Tibial artery (tissue), 4 donors: ENCODE results near the gene CNTNAP2.

Experiments
- DNase-seq, 2 donors: peaks; one replicate each; pipeline ENCODE4 v3.0.0-alpha.2; 2019
- H3K27ac ChIP-seq, 2 donors: fragments of 200-600 bp; sonication (generic) in 1 of 2; 1 replicate in 1 of 2; 2 replicates in 1 of 2; pipeline ENCODE4 v1.5.1; 2018 to 2019; ENCODE audit warnings: mild to moderate bottlenecking in 1 of 2
- H3K27me3 ChIP-seq, 2 donors: fragments of 200-600 bp; sonication (generic) in 1 of 2; one replicate each; pipeline versions ENCODE4 v1.5.1 to v1.6.0; 2016 to 2019
- H3K36me3 ChIP-seq, 3 donors: fragments of 200-600 bp; sonication (generic) in 2 of 3; one replicate each; pipeline ENCODE4 v1.5.1; 2016 to 2019; ENCODE audit warnings: mild to moderate bottlenecking in 2 of 3
- H3K4me1 ChIP-seq, 4 donors: fragments of 200-600 bp; sonication (generic) in 2 of 4; 1 replicate in 3 of 4; 2 replicates in 1 of 4; pipeline ENCODE4 v1.5.1; 2016 to 2019
- H3K4me3 ChIP-seq, 2 donors: fragments of 200-600 bp; sonication (generic) in 1 of 2; 1 replicate in 1 of 2; 2 replicates in 1 of 2; pipeline ENCODE4 v1.5.1; 2018 to 2019; ENCODE audit warnings: mild to moderate bottlenecking in 2 of 2
- H3K9me3 ChIP-seq, 3 donors: fragments of 200-600 bp; sonication (generic) in 1 of 3; one replicate each; pipeline ENCODE4 v1.5.1; 2016 to 2019
- intact Hi-C: fragments of 100-400 bp; cut with DNase I; formaldehyde crosslinking; loops from one replicate; pipeline ENCODE4 v1.15.0; 2023; ENCODE audit warnings: low total_unique reads
- TF ChIP-seq, protein P1 (sequence below), 2 experiments: fragments of 200-600 bp in 1 of 2; fragments of 450-650 bp in 1 of 2; IDR thresholded peaks; one replicate each; pipeline ENCODE4 v1.5.1; 2017 to 2019; ENCODE audit warnings: antibody characterized with exemption in 2 of 2, mild to moderate bottlenecking in 1 of 2, moderate library complexity in 1 of 2

The CNTNAP2 gene

DNA sequence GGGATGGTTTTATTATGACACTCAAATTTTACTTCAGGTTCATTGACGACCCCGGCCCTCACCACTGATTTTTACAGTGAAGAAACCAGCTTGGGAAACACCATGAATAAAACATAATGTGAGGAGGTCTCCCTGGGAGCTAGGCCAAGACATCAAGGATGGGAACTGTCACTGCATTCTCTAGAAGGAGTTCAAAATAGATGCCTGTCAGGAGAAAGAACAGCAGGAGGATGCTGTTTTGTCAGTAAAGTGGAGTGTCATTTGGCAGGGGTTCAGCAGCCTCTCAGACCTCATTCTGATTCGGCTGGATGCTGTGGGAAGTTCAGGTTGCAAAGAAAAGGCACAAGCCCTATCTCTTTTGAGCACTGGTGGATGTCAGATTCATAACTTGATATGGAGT lies 2113.7 kb downstream of the CNTNAP2 start:
- Histone ChIP-seq H3K4me3 (no peak overlapping the region), H3K27me3 (no peaks in the 10 kb centered on the region), H3K36me3 (no peaks in the 10 kb centered on the region), H3K9me3 (no peaks in the 10 kb centered on the region), H3K4me1 (no peaks in the 10 kb centered on the region), H3K27ac (no peak overlapping the region)
- intact Hi-C loops, result no loop called here
- TF ChIP-seq, protein P1, sequence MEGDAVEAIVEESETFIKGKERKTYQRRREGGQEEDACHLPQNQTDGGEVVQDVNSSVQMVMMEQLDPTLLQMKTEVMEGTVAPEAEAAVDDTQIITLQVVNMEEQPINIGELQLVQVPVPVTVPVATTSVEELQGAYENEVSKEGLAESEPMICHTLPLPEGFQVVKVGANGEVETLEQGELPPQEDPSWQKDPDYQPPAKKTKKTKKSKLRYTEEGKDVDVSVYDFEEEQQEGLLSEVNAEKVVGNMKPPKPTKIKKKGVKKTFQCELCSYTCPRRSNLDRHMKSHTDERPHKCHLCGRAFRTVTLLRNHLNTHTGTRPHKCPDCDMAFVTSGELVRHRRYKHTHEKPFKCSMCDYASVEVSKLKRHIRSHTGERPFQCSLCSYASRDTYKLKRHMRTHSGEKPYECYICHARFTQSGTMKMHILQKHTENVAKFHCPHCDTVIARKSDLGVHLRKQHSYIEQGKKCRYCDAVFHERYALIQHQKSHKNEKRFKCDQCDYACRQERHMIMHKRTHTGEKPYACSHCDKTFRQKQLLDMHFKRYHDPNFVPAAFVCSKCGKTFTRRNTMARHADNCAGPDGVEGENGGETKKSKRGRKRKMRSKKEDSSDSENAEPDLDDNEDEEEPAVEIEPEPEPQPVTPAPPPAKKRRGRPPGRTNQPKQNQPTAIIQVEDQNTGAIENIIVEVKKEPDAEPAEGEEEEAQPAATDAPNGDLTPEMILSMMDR (IDR thresholded peaks at IDR 0.05), result no peak
- DNase-seq, result no peak

DNA sequence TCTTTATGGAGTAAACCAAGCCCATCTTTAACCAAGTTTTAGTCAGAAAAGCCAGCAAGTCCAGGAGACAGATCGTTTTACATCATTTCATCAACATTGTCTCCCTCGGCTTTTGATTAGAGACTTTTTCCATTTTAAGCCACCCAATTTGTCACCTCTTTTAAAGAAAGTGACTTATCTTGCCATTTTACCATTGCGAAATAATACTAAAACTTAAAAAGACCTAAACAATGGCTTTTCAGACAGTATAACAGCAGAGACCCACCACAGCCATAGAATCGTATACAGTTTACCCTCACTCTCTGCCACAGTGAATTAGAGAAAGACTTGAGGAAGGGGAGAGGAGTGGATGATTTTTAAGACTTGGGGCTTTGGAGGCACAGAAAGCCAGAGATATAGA lies 2114.3 kb downstream of the CNTNAP2 start:
- no peak overlapping the region for H3K27ac ChIP-seq
- TF ChIP-seq, protein P1 (IDR thresholded peaks at IDR 0.05), result no peak
- H3K4me3 ChIP-seq, result no peak overlapping the region
- H3K4me1 ChIP-seq, result no peaks in the 10 kb centered on the region
- H3K27me3 ChIP-seq, result peaks cover 0 to 1% of the 10 kb centered on the region in 2 donors
- intact Hi-C loops, result no loop called here
- H3K9me3 ChIP-seq, result no peaks in the 10 kb centered on the region
- H3K36me3 ChIP-seq, result no peaks in the 10 kb centered on the region
- DNase-seq, result no peak

DNA sequence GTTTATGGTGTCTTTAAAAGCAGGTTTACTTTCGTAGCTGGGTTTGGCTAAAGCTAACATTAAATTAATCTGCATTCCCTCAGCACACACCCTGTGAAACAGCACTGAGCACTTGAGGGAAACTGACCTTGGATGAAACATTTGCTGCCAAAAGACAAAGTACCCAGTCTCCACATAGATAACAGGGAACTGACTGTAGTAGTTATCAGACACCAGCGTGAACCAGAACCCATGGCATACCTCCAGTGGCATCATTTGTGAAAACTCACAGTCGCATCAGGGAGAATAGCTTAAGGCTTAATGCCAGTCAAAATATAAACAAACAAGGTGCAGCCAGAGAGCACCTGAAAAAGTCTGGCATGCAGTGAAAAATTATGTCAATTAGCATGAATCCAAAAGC lies 2116.2 kb downstream of the CNTNAP2 start:
- H3K36me3 ChIP-seq, result no peaks in the 10 kb centered on the region
- DNase-seq, result no peak
- H3K4me3 ChIP-seq, result no peak overlapping the region
- H3K27ac ChIP-seq, result no peak overlapping the region
- TF ChIP-seq, protein P1 (IDR thresholded peaks at IDR 0.05), result no peak
- intact Hi-C loops, result no loop called here
- no peaks in the 10 kb centered on the region for H3K4me1 ChIP-seq
- H3K27me3 ChIP-seq, result peaks cover 0 to 3% of the 10 kb centered on the region in 2 donors
- H3K9me3 ChIP-seq, result no peaks in the 10 kb centered on the region

DNA sequence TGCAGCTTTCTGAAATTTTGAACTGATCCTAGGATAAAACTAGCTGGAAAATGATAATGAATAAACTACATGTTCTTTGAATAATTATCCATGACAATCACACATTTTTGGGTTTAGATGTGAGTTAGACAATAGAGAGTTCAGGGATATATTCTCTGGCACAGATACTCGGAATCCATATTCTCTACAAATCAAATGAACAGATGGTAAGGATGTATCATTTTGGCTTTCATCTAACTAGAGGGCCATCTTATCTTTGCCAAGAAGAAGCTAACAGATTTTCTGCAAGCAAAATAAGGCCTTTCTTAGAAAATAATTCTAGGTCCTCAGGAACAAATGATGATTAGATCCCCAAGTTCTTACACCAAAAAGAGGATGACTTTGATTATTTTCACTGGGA lies 2118.1 kb downstream of the CNTNAP2 start:
- peaks cover 0 to 3% of the 10 kb centered on the region in 2 donors for H3K27me3 ChIP-seq
- no peaks in the 10 kb centered on the region for H3K36me3 ChIP-seq
- no peaks in the 10 kb centered on the region for H3K9me3 ChIP-seq
- H3K4me3 ChIP-seq, result no peak overlapping the region
- DNase-seq, result no peak
- H3K27ac ChIP-seq, result no peak overlapping the region
- TF ChIP-seq, protein P1 (IDR thresholded peaks at IDR 0.05), result no peak
- intact Hi-C loops, result no loop called here
- no peaks in the 10 kb centered on the region for H3K4me1 ChIP-seq

DNA sequence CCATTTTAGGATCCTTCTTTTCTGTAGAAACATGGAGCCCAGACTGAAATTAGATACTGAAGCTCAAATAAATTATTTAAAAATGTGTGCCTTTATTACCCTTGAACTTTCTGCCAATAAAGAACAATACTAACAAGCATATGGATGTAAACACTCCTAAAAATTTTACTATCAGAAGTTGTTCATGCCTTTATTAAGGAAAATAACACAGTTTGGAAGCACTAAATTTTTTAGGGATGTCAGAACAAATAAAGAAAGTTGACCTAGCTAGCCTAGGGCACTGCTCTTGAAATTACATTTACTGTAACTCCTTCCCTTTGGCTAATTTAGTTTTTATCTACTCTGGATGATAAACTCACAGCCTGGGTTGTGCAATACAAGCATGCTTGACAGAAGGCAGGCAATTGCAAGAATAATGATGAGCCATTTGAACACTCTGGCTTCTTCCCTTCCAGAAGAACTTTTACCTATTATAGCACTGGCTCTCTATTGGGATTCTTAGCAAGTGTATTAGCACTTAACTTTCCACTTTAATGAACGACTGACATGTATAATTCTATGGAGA lies 2122.2 kb downstream of the CNTNAP2 start:
- TF ChIP-seq, protein P1 (IDR thresholded peaks at IDR 0.05), result no peak
- H3K36me3 ChIP-seq, result no peaks in the 10 kb centered on the region
- H3K9me3 ChIP-seq, result no peaks in the 10 kb centered on the region
- H3K27me3 ChIP-seq, result peaks cover 0 to 3% of the 10 kb centered on the region in 2 donors
- H3K4me3 ChIP-seq, result no peak overlapping the region
- peaks cover 0 to 16% (median 4%) of the 10 kb centered on the region in 4 donors for H3K4me1 ChIP-seq
- intact Hi-C loops, result no loop called here
- H3K27ac ChIP-seq, result no peak overlapping the region
- DNase-seq, result no peak
